HG03439 (cell line): ENCODE data around the gene MAP3K7CL.
"Not testable (repeated sequence)": the region's sequence is repeated elsewhere in the genome, so short reads cannot be mapped to it uniquely, and the experiment has no call there.

Experiments
- ATAC-seq: cut with Tn5 transposase; IDR thresholded peaks from one replicate; pipeline ENCODE4 v1.9.1; 2021; ENCODE audit warnings: mild to moderate bottlenecking, moderate library complexity; ENCODE audit not compliant: unreplicated experiment

MAP3K7CL gene

GRCh38 chr21:29166853-29167252, 36.4 kb downstream of the MAP3K7CL start:
- ATAC-seq, result no peak

DNA sequence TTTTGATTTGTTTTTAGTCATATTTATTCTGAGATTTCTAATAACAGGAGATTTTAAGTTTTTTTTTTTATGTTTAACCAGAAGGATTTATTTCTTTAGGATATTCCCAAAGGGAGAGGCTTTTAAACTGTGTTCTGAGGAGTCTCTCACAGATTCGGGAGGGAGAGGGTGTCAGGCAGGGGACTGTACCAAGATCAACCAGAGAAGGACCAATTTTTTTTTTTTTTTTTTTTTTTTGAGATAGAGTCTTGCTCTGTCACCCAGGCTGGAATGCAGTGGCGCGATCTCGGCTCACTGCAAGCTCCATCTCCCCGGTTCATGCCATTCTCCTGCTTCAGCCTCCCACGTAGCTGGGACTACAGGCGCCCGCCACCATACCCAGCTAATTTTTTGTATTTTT, 37.0 kb downstream of the MAP3K7CL start:
- not testable (repeated sequence) for ATAC-seq

DNA sequence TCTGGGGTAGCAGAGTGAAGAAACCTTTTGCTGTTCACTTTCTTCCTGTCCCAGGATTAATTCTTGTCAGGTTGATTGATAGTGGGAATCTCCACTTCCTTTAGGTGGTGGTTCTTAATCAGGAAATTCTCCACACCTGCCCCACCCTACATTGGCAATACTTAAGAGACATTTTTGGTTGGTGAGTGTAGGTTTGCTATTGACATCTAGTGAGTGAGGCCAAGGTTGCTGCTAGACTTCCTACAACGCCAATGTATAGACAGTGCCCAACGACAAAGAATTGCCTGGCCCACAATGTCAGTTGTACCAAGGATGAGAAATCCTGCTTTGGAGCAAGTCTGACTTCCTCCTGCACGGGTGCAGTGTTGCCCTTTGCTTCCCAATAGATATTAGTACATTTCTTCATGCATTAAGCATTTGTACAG, 38.5 kb downstream of the MAP3K7CL start:
- ATAC-seq, result no peak

DNA sequence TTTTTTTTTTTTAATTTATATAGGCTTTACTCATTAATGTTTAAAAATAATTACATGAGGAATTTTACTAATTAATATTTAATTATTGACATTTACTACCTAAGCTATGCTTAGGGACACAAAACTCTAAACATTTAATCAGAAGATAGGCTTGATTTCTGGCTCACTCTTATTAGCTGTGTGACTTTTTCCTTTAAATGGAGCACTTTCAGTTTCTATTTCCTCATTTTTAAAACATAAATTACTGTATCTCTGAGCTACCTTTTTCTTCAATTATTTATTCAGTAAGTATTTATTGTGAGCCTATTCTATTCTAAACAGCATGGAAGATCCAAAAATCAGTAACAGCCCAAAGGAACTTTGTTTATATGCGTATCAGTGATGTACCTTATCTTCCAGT, 40.5 kb downstream of the MAP3K7CL start:
- no peak for ATAC-seq

GRCh38 chr21:29172282-29172681, 41.8 kb downstream of the MAP3K7CL start:
- ATAC-seq, result no peak

GRCh38 chr21:29174607-29175013, 44.2 kb downstream of the MAP3K7CL start:
- ATAC-seq, result no peak

- ATAC-seq, result no peak
Observed at GRCh38 chr21:29175408-29176134, 45.1 kb downstream of the MAP3K7CL start.

- ATAC-seq, result no peak
Observed at GRCh38 chr21:29176471-29177120, 46.2 kb downstream of the MAP3K7CL start.

DNA sequence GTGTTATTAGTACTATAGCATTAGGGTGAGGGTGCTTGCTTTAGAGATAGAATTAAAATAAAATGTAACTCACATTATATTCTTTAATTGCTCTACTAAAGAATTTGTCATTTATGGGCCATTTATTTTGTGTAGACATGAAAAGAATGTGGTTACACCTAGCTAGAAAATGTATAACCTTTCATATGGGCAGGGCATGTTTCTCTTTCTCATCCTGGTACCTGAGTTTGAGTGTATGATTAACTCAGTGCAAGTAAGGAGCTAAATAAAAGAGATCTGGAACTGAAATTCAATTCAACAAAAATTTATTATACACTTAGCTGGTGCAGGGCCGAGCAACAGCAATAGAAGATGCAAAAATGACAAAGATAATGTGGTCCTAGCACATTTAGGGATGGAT, 47.4 kb downstream of the MAP3K7CL start:
- ATAC-seq, result no peak

- ATAC-seq, result no peak
Observed at GRCh38 chr21:29178926-29179325, 48.5 kb downstream of the MAP3K7CL start.

- ATAC-seq, result no peak
Observed at GRCh38 chr21:29179503-29179902, 49.1 kb downstream of the MAP3K7CL start.

DNA sequence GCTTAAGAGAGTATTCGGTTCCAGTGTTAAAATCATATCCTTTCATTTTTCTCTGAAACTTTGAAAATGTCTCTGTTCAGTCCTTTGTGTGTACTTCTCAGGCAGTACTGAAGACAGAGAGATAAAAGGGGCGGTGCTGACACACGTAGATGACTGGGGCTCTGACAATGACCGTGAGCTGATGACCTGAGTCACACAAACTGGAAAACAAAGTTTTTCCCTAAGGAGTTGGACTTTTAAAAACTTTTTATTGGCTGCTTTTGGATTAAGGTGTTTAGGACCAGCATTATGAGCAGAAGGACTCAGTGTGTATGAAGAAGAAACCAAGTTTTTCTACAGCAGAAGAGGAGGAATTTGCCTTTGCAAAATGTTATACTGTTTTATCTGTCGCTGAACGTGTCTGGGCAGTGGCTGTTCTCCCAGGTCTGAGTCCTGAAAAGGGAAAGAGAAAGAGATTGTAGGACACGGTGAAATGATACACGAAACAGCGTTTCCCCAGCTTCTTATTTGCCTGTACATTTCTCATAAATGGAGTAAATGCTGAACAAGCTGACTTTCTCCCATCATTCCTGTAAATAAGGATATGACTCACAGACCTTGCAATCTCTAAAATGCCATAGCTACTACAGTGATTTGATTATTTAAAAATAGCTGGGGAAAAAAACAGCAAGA, 51.5 kb downstream of the MAP3K7CL start:
- ATAC-seq, result peak; percentile 73

GRCh38 chr21:29182691-29183092, 52.2 kb downstream of the MAP3K7CL start:
- ATAC-seq, result no peak

GRCh38 chr21:29184037-29184436, 53.6 kb downstream of the MAP3K7CL start:
- ATAC-seq, result no peak

GRCh38 chr21:29185172-29185571, 54.7 kb downstream of the MAP3K7CL start:
- no peak for ATAC-seq

- ATAC-seq, result no peak
Observed at GRCh38 chr21:29185633-29186032, 55.2 kb downstream of the MAP3K7CL start.

DNA sequence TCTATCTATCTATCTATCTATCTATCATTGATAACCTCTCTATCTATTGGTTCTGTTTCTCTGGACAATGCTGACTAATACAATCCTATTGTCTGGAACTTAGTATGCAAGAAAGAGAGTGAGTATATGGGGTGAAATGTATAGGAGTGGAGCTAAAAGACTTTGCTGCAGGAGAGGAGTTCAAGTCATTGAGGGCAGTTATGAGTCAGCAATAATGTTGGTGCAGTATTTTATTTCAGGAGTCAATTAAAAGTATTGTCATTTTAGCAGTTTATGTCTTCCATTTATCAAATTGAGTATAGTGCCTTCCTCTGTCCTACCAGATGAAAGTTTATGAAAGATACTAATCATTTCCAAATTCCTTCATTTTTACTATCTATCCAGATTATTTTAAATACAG, 55.8 kb downstream of the MAP3K7CL start:
- ATAC-seq, result no peak

DNA sequence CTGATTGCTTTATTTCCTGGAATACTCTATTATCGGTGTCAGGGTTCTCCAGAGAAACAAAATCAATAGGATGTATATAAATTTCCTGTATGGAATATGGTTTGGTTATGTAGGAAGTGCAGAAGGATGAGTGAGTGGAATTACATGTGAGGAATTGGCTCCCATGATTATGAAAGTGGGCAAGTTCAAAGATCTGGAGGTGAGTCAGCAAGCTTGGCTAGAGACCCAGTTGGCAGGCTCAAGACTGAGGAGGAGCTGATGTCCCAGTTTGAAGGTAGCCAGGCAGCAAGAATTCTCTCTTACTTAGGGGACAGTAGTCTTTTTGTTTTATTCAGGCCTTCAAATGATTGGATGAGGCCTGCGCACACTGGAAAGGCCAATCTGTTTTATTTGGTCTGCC, 57.5 kb downstream of the MAP3K7CL start:
- no peak for ATAC-seq

GRCh38 chr21:29189353-29189752, 58.9 kb downstream of the MAP3K7CL start:
- ATAC-seq, result no peak

GRCh38 chr21:29190923-29191331, 60.5 kb downstream of the MAP3K7CL start:
- ATAC-seq, result no peak

GRCh38 chr21:29193072-29193471, 62.6 kb downstream of the MAP3K7CL start:
- no peak for ATAC-seq

DNA sequence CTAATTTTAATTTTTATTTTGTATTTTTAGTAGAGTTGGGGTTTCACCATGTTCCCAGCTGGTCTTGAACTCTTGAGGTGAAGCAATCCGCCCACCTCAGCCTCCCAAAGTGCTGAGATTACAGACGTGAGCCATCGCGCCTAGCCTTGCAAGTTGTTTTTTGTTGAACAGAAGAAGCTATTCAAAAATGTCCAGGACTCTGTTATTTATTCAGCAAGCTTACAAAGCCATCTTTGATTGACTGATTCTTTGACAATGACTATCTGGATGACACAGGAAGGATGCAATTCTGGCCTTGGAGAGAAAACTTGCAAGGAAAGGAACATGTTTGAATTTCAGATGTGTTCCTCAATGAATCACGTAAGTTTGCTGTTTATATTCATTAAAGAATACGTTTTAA, 63.5 kb downstream of the MAP3K7CL start:
- no peak for ATAC-seq
